HG02759 (cell line): ENCODE results near the gene NPTN.
"Not testable (repeated sequence)": the region's sequence is repeated elsewhere in the genome, so short reads cannot be mapped to it uniquely, and the experiment has no call there.

Experiments
- ATAC-seq: cut with Tn5 transposase; IDR thresholded peaks from one replicate; pipeline ENCODE4 v1.9.1; 2021; ENCODE audit warnings: mild to moderate bottlenecking, moderate library complexity; ENCODE audit not compliant: unreplicated experiment

NPTN gene

DNA sequence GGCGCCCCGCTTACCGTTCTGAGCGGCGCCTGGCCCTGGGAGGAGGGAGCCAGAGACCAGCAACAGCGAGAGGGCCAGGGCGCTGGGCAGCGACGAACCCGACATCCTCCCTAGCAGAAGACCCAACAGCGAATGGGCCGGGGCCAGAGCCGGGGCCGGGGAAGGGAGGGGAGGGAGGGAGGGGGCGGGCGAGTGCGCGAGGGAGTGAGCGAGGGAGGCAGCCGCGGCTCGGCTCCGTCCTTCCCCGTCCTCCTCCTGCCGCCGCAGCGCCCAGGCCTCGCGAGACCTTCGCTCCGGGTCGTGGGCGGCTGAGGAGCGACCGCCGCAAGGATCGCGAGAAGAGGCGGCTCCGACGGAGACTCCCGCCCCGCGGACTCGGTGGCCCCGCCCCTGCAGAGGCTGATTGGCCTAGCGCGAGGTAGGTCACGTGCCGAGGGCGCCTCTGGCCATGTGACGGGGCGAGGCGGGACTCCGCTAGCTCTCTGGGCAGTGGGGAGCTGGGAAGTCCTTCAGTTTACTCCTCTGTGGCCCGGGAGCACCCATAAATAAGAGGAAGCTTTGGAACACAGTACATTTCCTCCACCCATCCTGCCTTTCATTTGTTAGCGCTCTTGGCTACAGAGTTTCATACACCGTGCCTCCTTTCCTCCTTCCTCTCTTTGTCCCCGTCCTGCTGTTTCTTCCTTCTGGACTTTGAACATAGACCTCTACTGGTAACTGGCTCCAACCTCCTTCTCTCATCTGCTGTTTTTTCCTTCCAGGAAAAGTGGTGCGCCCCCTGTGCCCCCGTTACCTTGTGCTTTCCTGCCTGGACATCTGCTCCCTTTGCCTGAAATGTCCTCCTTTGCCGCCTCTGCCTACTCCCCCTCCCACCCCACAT, at the start of gene NPTN:
Gene NPTN, minus strand, starts transcription at position 279 of the 880 bp plus-strand sequence. Its CDS starts 174 bp downstream, at position 105.
- ATAC-seq = peak; percentile 94

DNA sequence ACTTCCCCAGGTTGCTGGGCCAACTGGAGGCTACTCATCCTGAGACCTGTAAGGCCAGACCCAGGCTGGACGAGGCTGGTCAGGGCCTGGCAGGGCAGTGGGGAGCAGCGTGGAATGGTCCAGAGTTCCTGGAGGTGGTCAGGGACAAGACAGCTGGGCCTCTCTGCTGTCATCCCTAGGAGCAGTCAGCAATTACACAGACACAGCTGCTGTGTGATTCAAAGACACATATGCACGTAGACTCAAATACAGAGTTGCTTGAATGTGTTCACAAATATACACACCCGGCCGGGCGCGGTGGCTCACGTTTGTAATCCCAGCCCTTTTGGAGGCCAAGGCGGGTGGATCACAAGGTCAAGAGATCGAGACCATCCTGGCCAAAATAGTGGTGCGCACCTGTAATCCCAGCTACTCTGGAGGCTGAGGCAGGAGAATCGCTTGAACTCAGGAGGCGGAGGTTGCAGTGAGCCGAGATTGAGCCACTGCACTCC, 49.5 kb upstream of the NPTN start:
- no peak for ATAC-seq

DNA sequence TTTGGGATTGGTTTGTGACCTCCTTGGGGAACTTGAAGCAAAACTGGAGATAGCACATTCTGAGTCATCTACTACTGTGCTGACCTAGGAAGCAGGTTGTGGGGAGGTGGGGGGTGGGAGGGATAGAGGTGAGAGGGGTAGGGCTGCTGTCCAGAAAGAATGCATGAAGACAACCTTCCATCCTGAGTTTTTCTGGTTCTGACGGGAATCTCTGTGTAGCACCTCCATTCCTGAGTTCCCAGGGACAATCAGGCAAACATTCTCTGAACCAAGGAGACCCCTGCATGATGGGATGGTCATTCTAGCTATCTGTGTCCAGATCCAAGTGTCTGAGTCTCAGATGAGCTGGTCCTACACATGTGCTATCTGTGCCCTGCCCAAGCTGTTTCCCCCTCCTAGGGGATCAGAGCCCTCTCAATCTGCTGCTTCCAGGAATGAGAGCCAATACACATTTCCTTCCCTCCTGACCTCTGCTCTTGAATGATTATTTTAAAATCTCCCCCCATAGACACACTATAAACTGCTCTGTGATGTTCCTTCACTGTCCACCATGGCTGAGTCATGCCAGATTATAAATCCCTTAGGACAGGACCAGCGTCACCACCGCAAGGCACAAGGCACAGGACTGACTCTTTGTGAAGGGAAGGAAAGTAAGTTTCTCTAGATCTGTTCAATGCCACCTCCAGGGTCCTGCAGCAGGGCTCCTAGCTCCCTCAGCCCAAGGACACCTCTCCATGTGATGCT, 48.8 kb upstream of the NPTN start:
- no peak for ATAC-seq

DNA sequence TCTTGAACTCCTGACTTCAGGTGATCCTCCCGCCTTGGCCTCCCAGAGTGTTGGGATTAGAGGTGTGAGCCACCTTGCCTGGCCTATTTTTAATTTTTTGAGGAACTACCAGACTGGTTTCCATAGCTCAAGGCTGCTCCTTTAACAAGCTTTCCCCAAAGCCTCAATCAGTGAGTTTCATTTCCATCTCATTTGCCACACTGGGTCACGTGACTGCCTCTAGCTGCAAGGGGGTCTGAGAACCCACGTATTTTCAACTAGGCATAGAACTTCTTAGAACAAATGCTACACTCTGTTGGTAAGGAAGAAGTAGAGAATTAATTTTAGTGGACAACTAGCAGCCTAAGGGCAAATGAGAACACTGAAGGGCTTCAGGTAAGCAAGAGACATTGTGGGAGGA, 47.9 kb upstream of the NPTN start:
- ATAC-seq = no peak

DNA sequence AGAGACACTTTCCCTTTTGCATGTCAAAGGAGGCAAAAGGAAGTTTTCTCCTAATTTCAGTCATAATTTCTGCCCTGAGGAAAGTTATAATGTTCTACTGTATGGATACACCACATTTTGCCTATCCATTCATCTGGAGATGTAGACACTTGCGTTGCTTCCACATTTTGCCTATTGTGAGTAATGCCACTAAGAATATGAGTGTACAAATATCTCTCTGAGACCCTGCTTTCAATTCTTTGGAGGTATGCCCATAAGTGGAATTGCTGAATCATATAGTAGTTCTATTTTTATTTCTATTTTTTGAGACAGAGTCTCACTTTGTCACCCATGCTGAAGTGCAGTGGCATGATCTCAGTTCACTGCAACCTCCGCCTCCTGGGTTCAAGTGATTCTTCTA, 47.4 kb upstream of the NPTN start:
- ATAC-seq = no peak

DNA sequence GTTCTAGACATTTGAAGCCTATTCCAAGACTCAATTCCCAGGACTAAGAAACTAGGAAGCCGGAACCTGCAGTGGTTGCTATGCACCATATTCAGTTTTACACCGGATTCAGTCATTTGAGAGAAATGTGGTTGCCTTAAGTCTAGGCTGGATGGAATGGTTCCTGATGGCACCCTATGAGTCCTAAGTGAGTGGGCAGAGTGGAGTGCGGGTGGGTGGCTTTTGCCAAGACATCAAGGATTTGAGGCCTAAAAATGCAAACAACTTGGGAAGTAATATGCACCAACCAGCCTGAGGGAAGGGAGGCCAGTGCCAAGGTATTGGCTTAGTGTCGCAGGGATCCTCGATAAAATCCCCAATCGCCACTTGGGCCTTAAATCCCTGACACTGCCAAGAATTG, 46.8 kb upstream of the NPTN start:
- no peak for ATAC-seq

DNA sequence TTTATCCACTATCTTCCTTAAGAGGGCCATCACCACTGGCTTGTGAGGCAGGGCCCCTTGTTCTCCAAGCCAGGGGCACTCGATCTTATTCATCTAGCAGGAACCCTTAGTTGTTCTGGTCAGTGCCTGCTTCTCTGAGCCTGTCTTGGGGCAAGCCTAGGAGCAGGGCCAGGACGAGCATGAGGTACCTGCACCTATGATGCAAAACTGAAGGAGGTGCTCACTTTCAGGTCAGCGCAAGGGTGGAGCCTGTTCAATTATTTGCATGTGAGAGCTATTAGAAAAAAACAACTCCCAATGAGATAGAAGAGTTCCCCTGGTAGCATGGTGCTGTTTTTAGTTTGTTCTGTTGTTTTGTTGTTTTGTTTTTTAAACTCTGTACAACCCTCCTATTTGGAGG, 46.0 kb upstream of the NPTN start:
- ATAC-seq = no peak

DNA sequence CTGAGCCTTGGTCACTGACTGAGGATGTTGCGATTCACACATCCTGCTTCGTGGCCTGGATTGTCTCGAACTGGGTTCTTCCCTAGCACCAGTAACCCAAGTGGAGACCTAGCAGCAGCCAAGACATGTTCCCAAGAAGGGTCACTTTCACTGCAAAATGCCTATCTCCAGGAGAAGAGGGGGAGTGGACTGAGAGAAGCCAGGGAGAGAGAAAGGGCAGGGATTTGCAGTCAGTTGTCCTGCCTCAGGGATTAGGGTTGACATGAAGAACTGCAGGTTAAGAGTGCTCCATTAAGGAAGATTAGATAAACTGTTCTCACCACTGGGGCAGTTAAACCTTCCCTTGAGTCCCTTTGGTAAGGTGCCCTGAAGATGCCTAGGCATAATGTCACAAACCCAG, 45.3 kb upstream of the NPTN start:
- ATAC-seq = no peak

DNA sequence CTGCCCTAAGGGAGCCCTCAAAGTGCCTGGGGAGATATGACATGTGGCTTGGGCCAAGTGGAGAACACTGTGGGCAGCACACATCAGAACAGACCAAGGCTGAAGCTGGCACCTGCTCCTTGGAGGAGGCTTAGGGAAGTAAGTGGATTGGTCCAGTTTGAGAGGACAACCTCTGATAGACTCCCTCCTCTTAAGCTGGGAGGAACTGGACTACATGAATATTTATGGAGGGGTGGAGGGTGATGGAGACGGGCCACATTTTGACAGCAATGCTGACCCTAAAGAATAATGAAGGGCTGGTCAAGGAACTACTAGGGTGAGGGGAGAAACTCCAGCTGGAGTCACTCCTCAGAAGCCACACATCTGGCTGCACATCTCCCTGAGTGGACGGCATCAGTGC, 44.5 kb upstream of the NPTN start:
- no peak for ATAC-seq

DNA sequence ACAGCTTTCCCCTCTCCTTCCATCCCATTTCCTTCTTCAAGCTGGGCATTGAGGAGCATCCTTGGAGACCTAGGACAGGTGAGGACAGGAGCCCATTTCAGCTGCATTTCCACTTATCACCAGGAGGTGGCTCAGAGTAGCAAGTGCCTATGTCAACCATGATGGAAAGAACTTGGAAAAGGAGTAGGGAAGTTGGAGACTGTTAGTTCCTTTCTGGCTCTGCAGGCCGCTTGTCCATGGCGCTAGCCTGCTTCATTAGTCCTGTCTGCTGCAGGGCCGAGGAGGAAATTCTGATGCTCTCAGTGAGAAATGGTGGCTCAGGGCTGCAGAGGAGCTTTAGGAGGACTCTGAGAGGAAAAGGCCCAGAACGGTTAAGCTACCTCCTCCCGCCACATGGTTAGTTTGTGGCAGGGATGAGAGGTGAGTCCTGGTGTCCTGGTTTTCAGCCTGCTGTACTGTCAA, 44.0 kb upstream of the NPTN start:
- ATAC-seq = no peak

DNA sequence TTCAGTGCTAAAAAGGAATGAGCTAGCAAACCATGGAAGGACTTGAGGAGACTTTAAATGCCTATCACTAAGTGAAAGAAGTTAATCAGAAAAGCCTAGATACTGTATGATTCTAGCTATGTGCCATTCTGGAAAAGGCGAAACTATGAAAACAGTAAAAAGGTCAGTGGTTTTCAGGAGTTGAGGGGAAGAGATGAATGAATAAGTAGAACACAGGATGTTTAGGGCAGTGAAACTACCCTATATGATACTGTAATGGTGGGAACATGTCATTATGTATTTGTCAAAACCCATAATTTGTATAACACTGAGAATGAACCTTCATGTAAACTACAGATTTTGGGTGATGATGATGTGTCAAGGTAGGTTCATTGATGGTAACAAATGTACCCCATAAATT, 41.4 kb upstream of the NPTN start:
- ATAC-seq = no peak

DNA sequence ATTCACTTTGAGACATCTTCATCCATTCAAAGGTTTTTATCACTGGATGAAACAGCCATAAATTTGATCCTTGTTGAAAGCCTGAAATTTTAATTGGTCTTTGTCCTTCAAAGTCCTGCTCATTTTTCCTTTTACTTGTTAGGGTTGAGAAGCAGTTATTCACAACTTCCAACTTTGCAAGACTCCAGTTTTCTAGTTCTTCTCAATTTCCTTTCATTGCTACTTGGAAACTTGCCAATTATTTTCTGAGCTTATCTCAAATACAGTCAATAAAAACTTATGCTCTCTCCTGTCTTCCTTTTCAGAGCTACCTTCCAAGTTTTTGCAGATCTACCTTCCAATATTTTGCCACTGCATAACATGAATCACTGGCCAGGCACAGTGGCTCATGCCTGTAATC, 27.3 kb upstream of the NPTN start:
- no peak for ATAC-seq

DNA sequence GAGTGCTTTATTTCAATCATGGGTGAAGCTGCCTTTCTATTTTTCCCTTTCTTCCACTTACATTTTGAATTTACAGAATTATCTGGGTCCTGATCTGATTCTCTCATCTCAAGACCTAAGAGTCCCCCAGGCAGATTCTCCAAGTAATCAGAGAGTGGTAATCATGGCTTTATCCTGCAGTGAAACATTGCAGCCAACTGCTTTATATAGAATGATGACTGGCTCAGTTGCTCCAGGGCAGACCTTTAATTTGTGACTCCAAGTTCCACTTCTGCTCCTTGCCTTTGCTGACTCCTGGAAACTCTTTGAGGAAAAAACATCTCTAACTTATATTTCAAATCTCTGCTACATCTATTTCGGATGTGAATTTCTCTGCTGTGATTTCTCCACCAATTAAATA, 25.5 kb upstream of the NPTN start:
- no peak for ATAC-seq

DNA sequence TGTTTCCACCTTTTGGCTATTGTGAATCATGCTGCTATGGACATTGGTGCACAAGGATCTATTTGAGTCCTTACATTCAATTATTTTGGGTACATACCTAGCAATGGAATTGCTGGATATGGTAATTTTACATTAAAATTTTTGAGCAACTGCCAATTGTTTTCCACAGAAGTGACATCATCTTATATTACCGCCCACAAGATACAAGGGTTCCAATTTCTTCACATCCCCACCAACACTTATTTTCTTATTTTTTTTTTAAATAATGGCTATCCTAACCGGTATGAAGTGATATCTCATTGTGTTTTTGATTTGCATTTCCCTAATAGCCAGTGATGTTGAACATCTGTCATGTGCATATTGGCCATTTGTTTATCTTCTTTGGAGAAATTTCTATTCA, 22.5 kb upstream of the NPTN start:
- no peak for ATAC-seq

DNA sequence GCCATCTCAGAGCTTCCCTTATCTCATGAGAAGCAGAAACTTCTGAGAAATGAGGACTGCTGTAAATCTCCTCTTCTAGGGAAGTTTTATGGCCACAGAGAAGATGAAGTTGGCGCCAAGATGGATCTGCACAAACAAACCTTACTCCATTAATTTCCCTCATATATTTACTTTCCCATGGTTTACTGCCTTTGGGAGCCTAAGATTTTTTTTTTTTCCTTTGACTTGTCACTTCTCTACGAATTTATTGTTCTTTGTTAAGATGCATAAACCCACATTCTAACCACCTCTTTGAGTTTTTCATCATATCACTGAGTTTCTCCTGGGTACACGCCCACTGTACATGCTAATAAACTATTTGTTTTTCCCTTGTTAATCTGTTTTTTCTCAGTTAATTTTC, 21.5 kb upstream of the NPTN start:
- no peak for ATAC-seq

DNA sequence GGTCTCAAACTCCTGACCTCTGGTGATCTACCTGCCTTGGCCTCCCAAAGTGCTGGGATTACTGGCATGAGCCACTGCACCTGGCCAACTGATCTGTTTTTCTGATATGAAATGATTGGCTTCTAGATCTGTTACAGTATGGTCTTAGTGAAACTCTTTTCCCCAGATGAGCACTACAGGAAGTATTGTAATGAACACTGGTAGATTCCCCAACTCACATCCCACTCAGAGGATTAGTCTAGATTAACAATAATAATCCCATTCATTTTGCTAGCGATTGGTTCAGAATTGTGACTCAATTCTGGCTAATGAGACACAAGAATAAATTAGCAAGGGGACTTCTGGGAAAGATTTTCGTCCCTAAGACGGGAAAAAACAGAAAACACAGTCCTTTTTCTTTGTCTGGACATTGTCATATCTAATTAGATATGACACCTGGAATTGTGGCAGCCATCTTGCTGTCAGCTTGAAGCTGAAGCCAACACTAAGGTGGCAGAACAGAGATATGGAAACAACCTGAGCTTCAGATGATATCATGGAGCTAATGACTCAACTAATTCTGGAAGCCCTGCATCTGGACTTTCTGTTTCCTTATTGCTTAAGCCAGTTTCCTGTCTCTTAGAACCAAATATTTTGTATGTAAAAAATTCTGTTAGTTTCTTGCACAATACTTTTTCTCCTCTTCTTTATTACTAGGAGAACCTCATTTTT, 17.4 kb upstream of the NPTN start:
- no peak for ATAC-seq

DNA sequence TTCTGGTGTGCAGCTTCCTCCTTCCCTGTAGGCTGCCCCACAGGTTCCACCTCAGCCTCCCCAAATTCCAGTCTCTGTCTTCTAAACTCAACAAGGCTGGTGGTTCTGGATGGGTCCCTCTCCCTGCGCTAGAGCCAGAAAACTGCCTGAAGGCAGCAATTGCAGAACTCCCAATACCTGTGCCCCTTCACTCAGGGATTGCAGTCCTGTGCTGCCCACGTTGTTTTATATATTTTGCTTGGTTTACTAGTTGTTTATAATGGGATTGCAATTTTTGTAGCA, 14.8 kb upstream of the NPTN start:
- no peak for ATAC-seq

DNA sequence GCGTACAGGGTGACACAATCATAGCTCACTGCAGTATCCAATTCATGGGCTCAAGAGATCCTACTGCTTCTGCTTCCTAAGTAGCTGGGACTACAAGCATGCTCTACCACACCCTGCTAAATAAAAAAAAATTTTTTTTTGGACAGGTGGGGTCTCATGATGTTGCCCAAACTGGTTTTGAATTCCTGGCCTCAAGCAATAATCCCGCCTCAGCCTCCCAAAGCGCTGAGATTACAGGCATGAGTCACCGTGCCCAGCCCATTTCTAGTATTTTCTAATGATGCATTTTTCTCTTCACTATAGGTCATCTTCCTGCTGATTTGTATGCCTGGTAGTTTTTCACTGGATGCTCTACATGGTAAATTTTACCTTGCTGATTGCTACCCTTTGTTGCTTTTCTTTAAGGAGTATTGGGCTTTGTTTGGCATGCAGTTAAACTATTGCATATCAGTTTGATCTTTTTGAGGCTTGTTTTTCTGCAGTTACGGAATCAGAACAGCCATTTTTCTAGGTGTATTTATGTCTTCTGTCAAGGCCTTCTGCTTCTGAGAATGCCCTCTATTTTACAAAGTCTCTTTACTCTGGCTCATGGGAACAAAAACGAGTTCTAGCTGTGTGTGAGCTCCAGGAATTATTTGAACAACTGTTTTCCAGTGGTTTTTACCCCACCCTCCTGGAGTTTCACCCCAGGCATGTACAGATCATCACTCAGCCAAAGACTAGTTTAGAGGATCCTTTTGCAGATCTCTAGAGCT, 14.2 kb upstream of the NPTN start:
- no peak for ATAC-seq

DNA sequence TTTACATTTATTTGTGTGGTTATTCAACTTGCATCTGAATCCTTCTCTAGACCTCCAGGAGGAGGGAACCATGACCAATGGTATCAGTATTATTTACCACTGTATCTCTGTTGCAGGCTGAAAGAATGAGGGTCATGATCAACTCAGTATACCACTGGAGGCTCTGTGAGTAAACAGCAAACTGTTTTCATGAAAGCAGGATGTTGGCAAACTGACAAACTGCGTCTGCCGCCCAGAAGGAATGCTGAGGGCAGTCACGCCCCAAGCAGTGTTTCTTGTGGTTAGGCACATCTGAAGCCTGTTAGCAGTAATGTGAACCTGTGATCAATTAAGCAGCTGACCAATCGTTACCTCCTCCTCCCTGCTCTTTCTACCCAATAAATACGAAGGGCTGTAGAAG, 6.3 kb upstream of the NPTN start:
- not testable (repeated sequence) for ATAC-seq

DNA sequence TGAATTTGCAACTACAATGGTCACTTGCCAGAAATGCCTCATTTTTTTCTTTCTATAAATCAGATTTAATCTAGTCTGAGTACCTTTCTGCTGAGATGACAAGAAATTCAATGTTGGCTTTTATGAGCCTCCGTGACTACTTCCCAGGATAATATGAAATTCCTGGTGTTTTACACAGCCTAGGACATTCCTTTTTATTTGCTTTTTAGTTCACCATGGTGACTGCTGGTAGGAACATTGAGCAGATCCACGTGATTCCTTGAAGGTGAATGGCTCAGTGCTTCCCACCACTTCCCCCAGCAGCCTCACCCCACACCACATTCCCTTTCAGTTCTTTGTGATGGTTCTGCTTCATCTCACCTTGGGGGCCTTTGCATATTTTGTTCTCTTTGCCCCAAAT, 4.3 kb upstream of the NPTN start:
- no peak for ATAC-seq

DNA sequence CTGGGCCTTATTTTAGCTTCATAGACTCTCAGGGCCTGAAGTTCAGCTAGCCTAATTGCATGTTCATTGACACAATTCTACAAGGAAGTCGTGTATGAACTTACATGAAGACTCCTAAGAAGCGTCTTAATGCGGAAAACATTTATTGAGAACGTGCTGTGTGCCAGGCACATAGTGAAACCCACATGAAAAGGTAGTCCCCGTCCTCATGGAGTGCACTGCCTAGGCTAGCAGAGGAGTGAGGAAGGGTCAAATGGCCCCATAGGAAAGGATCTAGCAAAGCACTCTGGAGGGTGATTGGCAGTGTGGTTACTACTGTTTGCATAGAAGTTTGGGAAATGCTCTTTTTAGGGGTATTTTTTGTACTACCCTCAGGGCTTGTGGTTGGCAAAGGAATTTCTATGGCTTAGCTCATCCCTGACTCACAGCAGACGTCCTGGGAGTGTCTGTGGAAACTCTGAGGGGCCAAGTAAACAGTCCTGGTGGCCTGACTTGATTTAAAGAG, 854 bp upstream of the NPTN start:
- no peak for ATAC-seq
